ENCODE results near the gene ADRA2C. TPM values are rescaled to one million over a fixed set of nuclear protein-coding genes. Genes with fewer than 3 reads are reported as not detected.

Gene ADRA2C
- total RNA-seq, 2 donors from 2014 or later: 16.0 to 17.3 TPM

- Mint-ChIP-seq H3K27me3 (ENCODE audit: insufficient read depth) (peaks cover 4% of the 10 kb centered on the region), H3K9me3 (no peaks in the 10 kb centered on the region), H3K4me1 (no peaks in the 10 kb centered on the region), H3K36me3 (ENCODE audit: low read depth) (no peaks in the 10 kb centered on the region), H3K4me3 (no peak overlapping the region), H3K27ac (no peak overlapping the region)
- DNase-seq: no peak
- TF ChIP-seq CTCF (conservative IDR thresholded peaks at IDR 0.05): no peak
- H3K4me1 ChIP-seq (ENCODE audit: control insufficient read depth, insufficient read depth, low read length): no peaks in the 10 kb centered on the region
- no peak overlapping the region for H3K9ac ChIP-seq (ENCODE audit: extremely low read depth, low read length, poor library complexity, severe bottlenecking)
- H3K36me3 ChIP-seq (ENCODE audit: control insufficient read depth, insufficient read depth, low read length): no peaks in the 10 kb centered on the region
- no peak overlapping the region for H3K27ac ChIP-seq (ENCODE audit: low read depth, low read length)
- H3K27me3 ChIP-seq (ENCODE audit: control insufficient read depth, insufficient read depth, low read length, poor library complexity, severe bottlenecking): no peaks in the 10 kb centered on the region
- H3K4me3 ChIP-seq (ENCODE audit: low read length): no peak overlapping the region
- no peaks in the 10 kb centered on the region for H3K9me3 ChIP-seq (ENCODE audit: control insufficient read depth, low read length)
- WGBS, 2 experiments (ENCODE audit: insufficient coverage in 1 of 2, insufficient read length in 1 of 2): 79 to 80% methylated on average over 8 to 9 of the region's 9 CpGs
Measured at GRCh38 chr4:3733195-3733594, 33.0 kb upstream of the ADRA2C start.

GRCh38 chr4:3735196-3735595 lies 31.0 kb upstream of the ADRA2C start:
- Mint-ChIP-seq H3K36me3 (ENCODE audit: low read depth) (no peaks in the 10 kb centered on the region), H3K27me3 (ENCODE audit: insufficient read depth) (peaks cover 2% of the 10 kb centered on the region), H3K9me3 (no peaks in the 10 kb centered on the region), H3K27ac (no peak overlapping the region), H3K4me3 (no peak overlapping the region), H3K4me1 (no peaks in the 10 kb centered on the region)
- H3K9ac ChIP-seq (ENCODE audit: extremely low read depth, low read length, poor library complexity, severe bottlenecking): no peak overlapping the region
- H3K27me3 ChIP-seq (ENCODE audit: control insufficient read depth, insufficient read depth, low read length, poor library complexity, severe bottlenecking): no peaks in the 10 kb centered on the region
- TF ChIP-seq CTCF (conservative IDR thresholded peaks at IDR 0.05): no peak
- WGBS, 2 experiments (ENCODE audit: insufficient coverage in 1 of 2, insufficient read length in 1 of 2): 92 to 94% methylated on average over 11 to 14 of the region's 14 CpGs
- no peaks in the 10 kb centered on the region for H3K4me1 ChIP-seq (ENCODE audit: control insufficient read depth, insufficient read depth, low read length)
- no peaks in the 10 kb centered on the region for H3K36me3 ChIP-seq (ENCODE audit: control insufficient read depth, insufficient read depth, low read length)
- DNase-seq: no peak
- no peak overlapping the region for H3K27ac ChIP-seq (ENCODE audit: low read depth, low read length)
- no peaks in the 10 kb centered on the region for H3K9me3 ChIP-seq (ENCODE audit: control insufficient read depth, low read length)
- no peak overlapping the region for H3K4me3 ChIP-seq (ENCODE audit: low read length)

- no peak overlapping the region for H3K27ac ChIP-seq (ENCODE audit: low read depth, low read length)
- H3K4me1 Mint-ChIP-seq: no peaks in the 10 kb centered on the region
- H3K36me3 ChIP-seq (ENCODE audit: control insufficient read depth, insufficient read depth, low read length): no peaks in the 10 kb centered on the region
- H3K9me3 ChIP-seq (ENCODE audit: control insufficient read depth, low read length): no peaks in the 10 kb centered on the region
- no peak for DNase-seq
- no peaks in the 10 kb centered on the region for H3K27me3 ChIP-seq (ENCODE audit: control insufficient read depth, insufficient read depth, low read length, poor library complexity, severe bottlenecking)
- no peaks in the 10 kb centered on the region for H3K36me3 Mint-ChIP-seq (ENCODE audit: low read depth)
- H3K27ac Mint-ChIP-seq: no peak overlapping the region
- no peak overlapping the region for H3K9ac ChIP-seq (ENCODE audit: extremely low read depth, low read length, poor library complexity, severe bottlenecking)
- 90 to 93% methylated on average over 5 of the region's 5 CpGs for WGBS, 2 experiments (ENCODE audit: insufficient coverage in 1 of 2, insufficient read length in 1 of 2)
- H3K4me1 ChIP-seq (ENCODE audit: control insufficient read depth, insufficient read depth, low read length): no peaks in the 10 kb centered on the region
- H3K4me3 ChIP-seq (ENCODE audit: low read length): no peak overlapping the region
- no peak overlapping the region for H3K4me3 Mint-ChIP-seq
- no peaks in the 10 kb centered on the region for H3K9me3 Mint-ChIP-seq
- H3K27me3 Mint-ChIP-seq (ENCODE audit: insufficient read depth): peaks cover 2% of the 10 kb centered on the region
- TF ChIP-seq CTCF (conservative IDR thresholded peaks at IDR 0.05): no peak
Measured at GRCh38 chr4:3736290-3736689, 29.9 kb upstream of the ADRA2C start.

Measured in endodermal cell (in vitro differentiated cells).